HL-60/S4 treated with phorbol 12-myristate 13-acetate at 8.2 ng/mL for 4 days and 3 days (cell line): ENCODE measurements around the gene SUGP1.
"Not testable (repeated sequence)": the region's sequence is repeated elsewhere in the genome, so short reads cannot be mapped to it uniquely, and the experiment has no call there.

Source experiments
- in situ Hi-C: fragments of 300-500 bp; cut with MboI; formaldehyde crosslinking; loops from 2 replicates; pipeline ENCODE4 v1.15.0; 2022; ENCODE audit warnings: low sequenced_read_pairs

SUGP1 gene

GRCh38 chr19:19268453-19269385, 51.6 kb downstream of the SUGP1 start:
- in situ Hi-C loops = no loop called here

DNA sequence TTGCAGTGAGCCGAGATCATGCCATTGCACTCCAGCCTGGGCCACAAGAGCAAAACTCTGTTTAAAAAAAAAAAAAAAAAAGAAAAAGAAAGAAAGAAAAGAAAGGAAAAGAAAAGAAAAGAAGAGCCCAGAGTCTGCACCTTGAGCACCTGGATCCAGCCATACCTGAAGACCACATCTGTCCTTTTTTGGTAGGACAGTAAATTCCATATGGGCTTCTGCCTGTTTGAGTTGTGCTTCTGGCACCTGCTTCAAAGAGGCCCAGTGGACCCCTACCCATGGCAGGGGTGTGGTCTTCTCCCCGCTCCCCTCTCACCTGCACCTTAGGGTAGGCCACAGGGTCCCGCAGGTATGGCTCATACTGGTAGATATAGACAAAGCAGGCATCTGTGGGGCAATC, 53.0 kb downstream of the SUGP1 start:
- in situ Hi-C loops = no loop called here

DNA sequence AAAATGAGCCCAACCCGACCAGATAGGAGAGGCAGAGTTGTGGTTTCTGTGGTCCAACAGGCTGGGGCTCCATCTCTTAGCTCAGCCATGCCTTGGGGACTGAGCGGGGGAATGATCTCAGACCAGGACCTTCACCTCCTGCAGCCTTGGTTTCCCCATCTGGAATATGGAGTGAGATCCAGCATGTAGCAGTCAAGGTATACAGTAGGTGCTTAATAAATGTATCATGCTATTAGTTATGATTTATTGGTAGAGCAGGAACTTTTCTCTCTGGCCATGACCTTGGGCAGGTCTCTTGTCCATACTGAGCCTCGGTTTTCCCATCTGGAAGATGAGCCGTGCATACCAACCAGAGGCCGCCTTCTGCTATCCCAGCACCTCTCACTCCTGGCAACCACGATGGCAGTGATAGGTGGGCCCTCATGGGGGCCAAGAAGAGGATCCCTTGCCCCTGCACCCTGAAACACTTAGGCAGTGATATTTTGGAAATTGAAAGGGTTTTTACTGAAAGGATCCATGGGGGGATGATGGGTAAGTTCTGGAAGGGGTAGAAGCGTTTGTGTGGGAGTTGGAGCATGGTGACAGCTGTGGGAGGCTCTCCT, 56.3 kb downstream of the SUGP1 start:
- in situ Hi-C loops = no loop called here

DNA sequence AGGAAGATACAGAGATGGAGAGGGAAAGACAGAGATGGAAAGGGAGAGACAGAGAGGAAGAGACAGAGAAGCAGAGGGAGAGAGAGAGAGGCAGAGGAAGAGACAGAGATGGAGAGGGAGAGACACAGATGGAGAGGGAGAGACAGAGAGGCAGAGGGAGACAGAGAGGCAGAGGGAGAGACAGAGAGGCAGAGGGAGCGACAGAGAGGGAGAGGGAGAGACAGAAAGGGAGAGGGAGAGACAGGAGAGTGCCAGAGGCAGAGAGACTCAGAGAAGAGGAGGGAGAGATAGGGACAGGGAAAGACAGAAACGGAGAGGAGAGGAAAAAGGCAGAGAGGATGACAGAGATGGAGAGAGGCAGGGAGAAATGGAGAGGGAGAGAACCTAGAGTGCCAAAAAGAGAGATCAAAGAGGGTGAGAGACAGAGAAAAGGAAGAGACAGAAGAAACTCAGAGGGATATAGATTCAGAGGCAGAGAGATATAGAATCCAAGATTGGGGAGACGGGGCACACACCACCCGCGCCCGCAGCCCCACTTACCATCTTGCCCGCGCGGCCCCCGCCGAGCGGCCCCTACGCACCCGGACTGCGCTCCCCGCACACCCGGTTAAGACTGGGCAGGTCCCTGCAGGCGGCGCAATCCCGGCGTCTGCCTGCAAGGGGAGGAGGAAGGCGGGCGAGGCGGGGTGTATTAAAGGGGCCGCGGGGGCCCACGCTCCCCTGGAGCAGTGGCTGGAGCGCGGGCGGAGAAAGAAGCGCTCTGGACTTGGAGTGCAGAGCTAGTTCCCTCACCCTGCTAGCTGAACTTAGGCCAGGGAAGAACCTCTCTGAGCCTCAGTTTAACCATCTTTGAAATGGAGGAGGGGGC, 57.9 kb downstream of the SUGP1 start:
- in situ Hi-C loops = no loop called here

DNA sequence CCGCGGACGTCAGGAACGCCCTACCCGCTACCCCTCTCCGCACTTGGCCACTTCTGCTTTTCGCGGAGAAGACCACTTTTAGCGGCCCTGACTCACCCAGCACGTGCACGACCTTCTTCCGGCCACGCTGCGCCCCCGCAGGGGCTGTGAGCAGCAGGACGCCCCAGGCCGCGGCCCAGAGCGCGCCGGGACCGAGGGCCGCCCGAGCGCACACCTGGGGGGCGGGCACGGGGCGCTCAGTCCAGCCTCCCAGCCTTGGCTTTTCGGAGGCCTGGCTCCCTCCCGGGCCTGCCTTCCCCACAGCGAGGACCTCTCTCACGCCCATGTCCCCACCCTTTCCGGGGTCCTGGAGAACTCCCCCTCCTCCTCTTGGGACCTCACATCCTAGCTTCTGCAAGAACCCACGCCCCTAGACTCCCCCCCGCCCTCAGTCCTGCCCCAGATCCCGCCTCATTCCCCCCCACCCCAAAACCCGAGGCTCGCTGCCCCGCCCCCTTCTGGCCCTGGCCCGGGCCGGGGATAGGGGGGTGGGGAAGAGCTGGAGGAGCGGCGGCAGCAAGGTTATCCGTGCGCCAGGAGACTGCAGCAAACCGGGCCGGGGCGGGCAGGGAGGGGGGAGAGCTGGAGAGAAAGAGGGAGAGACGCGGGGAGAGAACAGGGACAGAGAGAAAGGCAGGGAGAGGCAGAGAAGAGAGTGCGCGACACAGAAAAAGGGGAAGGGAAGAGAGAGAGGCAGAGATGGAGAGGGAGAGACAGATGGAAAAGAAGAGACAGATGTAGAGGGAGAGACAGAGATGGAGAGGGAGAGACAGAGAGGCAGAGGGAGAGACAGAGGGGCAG, 58.7 kb downstream of the SUGP1 start:
- in situ Hi-C loops = no loop called here

- in situ Hi-C loops = no loop called here
Observed at GRCh38 chr19:19260417-19261214, 59.7 kb downstream of the SUGP1 start.

- in situ Hi-C loops = no loop called here
Observed at GRCh38 chr19:19259741-19260140, 60.6 kb downstream of the SUGP1 start.

DNA sequence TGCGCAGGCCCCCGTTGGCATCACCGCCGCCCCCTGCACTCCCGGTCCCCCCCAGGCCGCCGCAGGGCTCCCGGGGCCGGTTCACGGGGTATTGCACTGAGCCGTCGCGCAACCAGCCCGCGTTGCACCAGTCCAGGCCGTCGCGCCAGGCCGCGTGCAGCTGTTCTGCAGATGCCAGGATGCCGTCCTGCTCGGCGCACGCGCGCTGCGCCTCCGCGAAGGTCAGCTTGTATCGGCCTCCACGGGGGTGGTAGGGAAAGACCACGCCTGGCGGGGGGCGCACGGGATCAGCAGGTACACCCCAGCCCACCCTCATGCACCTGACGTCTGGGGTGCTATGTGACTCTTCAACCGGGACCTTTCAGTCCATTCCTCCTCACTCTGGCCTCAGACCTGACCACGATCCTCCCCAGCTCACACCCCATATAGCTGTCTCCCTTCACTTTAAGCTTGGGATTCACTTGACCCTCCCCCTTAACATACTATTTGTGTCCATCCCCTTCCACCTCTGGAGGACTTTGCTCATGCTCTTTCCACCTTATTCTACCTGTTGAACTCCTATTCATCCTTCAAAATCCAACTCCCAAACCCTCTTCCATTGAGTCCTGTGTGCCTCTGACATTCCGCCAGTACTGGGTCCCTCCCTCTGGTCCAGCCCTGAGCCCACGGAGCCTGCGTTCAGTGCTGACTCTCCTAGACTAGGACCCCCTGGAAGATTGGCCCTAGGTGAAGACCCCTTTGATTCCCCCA, 61.5 kb downstream of the SUGP1 start:
- in situ Hi-C loops = no loop called here

- in situ Hi-C loops = no loop called here
Observed at GRCh38 chr19:19257836-19258588, 62.3 kb downstream of the SUGP1 start.

DNA sequence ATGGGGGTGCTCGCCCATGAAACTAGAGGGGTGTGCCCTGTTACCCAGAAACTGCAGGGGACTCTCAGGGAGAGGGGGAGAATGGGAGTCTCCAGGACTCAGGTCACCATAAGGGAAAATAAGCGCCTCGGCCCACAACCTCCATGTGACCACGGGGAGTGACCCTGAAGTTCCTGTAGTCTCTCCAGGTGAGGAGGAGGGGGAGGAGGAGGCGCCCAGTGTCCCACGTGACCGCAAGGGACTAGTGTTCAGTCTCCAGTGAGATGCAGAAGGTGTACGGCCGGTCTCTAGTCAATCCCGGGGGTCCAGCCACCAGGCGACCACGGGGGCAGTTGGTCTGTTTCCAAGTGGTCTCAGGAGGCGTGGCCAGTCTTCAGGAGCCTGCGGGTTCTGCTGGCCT, 63.2 kb downstream of the SUGP1 start:
- in situ Hi-C loops = no loop called here

- in situ Hi-C loops = no loop called here
Observed at GRCh38 chr19:19256072-19256969, 64.0 kb downstream of the SUGP1 start.

- in situ Hi-C loops = not testable (repeated sequence)
Observed at GRCh38 chr19:19253409-19253808, 66.9 kb downstream of the SUGP1 start.

GRCh38 chr19:19250196-19250801, 70.0 kb downstream of the SUGP1 start:
- in situ Hi-C loops = no loop called here

DNA sequence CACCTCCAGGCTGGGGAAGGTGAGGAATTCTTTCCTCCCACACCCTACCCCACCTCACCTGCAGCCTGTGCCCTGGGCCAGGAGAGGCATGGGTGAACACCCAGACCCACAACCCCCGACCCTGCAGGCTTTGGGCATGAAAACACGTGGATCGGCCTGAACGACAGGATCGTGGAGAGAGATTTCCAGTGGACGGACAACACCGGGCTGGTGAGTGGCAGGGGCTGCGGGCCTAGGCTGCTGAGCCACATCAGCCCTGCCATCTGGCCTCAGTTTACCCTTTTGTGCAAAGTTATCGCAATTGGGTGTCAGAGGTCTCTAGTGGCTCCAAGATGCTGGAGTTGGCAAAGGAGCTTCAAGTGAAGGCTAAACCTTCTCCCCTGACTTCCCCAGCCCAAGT, 79.8 kb downstream of the SUGP1 start:
- in situ Hi-C loops = no loop called here

DNA sequence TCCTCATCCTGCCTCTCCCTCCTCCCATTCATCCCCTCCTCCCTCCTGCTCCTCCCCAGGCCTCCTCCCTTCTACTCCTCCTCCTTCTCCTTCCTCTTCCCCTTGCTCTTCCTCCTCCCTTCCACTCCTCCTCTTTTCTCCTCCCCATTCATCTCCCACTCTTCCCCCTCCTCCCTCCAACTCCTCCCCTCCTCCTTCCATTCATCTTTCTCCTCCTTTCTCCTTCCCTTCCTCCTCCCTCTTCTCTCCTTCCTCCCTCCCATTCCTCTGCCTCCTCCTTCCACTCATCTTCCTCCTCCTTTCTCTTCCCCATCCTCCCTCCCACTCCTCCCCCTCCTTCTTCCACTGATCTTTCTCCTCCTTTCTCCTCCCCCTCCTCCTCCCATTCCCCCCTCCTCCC, 80.6 kb downstream of the SUGP1 start:
- in situ Hi-C loops = no loop called here

DNA sequence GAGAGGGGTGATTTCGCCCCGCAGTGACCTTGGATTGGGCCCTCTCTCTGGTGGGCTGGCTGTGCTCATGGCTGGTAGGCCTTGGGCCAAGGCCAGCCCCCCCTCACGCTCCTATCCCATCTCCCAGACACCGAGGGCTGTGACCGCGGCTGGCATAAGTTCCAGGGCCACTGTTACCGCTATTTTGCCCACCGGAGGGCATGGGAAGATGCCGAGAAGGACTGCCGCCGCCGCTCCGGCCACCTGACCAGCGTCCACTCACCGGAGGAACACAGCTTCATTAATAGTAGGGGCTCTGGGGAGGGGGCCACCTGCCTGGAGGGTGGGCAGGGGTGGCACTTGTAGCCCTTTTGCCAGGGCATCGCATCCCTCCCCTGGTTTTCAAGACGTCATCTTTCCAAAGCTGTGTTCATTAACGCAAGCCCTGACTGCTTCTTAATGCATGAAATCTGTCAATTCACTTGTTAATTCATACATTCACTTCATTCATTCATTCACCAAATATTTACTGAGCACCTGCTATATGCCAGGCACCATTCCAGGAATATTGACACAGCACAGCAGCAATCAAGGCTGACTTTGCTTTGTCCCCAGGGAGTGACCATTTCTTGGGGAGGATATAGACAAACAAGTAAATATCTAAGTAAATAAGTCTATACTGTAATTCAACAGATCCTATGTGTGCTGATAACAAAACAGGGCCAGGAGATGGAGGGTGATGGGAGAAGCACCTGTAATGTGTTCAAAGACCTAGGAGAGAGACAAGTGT, 82.0 kb downstream of the SUGP1 start:
- in situ Hi-C loops = no loop called here
